GM12878 (cell line): ENCODE data around the gene C1orf35. TPM values are rescaled to one million over a fixed set of nuclear protein-coding genes. Genes with fewer than 3 reads are reported as not detected.

Source experiments
- BCL11A ChIP-seq: IDR thresholded peaks from 2 replicates; pipeline ENCODE4 v1.6.1; 2011; ENCODE audit warnings: low read depth, low read length
- CREM ChIP-seq: IDR thresholded peaks from 2 replicates; pipeline ENCODE4 v1.6.1; 2014; ENCODE audit warnings: antibody characterized with exemption, low read depth
- EZH2 ChIP-seq: IDR thresholded peaks from 2 replicates; pipeline ENCODE4 v1.6.1; 2012; ENCODE audit warnings: low read depth, mild to moderate bottlenecking, control low read depth, inconsistent platforms, low read length, borderline replicate concordance; ENCODE audit not compliant: control insufficient read depth
- GABPA ChIP-seq: IDR thresholded peaks from 2 replicates; pipeline ENCODE4 v1.6.1; 2014; ENCODE audit warnings: antibody characterized with exemption, low read depth, mild to moderate bottlenecking, inconsistent platforms
- IKZF2 ChIP-seq, 2 experiments: fragments of 450-650 bp; IDR thresholded peaks; 2 replicates each; pipeline ENCODE4 v1.6.1; 2017; ENCODE audit warnings: mild to moderate bottlenecking in 2 of 2, moderate library complexity in 2 of 2
- JUND ChIP-seq: IDR thresholded peaks from 2 replicates; pipeline ENCODE4 v1.6.1; 2012; ENCODE audit warnings: low read depth, mild to moderate bottlenecking, low read length, improper control_type of control experiment, moderate library complexity
- MLLT1 ChIP-seq: fragments of 450-650 bp; IDR thresholded peaks from 2 replicates; pipeline ENCODE4 v1.6.1; 2016; ENCODE audit warnings: mild to moderate bottlenecking
- NKRF ChIP-seq: fragments of 450-650 bp; conservative IDR thresholded peaks from 2 replicates; pipeline ENCODE4 v1.6.1; 2017; ENCODE audit warnings: mild to moderate bottlenecking, moderate library complexity
- NRF1 ChIP-seq: conservative IDR thresholded peaks from 2 replicates; pipeline ENCODE4 v1.6.1; 2011; ENCODE audit warnings: mild to moderate bottlenecking, low read depth, low read length, improper control_type of control experiment
- PML ChIP-seq: IDR thresholded peaks from 2 replicates; pipeline ENCODE4 v1.6.1; 2012; ENCODE audit warnings: low read length, inconsistent platforms
- POLR2AphosphoS2 ChIP-seq: IDR thresholded peaks from 2 replicates; pipeline ENCODE4 v1.6.1; 2011; ENCODE audit warnings: low read depth, mild to moderate bottlenecking, low read length, improper control_type of control experiment, moderate library complexity
- RAD21 ChIP-seq: IDR thresholded peaks from 2 replicates; pipeline ENCODE4 v1.6.1; 2011; ENCODE audit warnings: mild to moderate bottlenecking, low read depth, low read length, moderate library complexity; ENCODE audit not compliant: insufficient read depth
- RELB ChIP-seq: fragments of 450-650 bp; IDR thresholded peaks from 2 replicates; pipeline ENCODE4 v1.6.1; 2017; ENCODE audit warnings: low read depth, mild to moderate bottlenecking, moderate library complexity
- RFX5 ChIP-seq: IDR thresholded peaks from 2 replicates; pipeline ENCODE4 v1.6.1; 2011; ENCODE audit warnings: low read depth, low read length, improper control_type of control experiment
- SMAD5 ChIP-seq: IDR thresholded peaks from 2 replicates; pipeline ENCODE4 v1.6.1; 2016; ENCODE audit warnings: antibody characterized with exemption, low read depth
- SP1 ChIP-seq: IDR thresholded peaks from one replicate; pipeline ENCODE4 v1.6.1; 2011; ENCODE audit warnings: low read depth, low read length
- SRF ChIP-seq, 2 experiments: IDR thresholded peaks; 2 replicates each; pipeline ENCODE4 v1.6.1; 2011; ENCODE audit warnings: low read depth in 2 of 2, low read length in 2 of 2, mild to moderate bottlenecking in 1 of 2, moderate library complexity in 1 of 2
- STAT3 ChIP-seq: IDR thresholded peaks from 2 replicates; pipeline ENCODE4 v1.6.1; 2011; ENCODE audit warnings: low read depth, low read length, improper control_type of control experiment
- TAF1 ChIP-seq: IDR thresholded peaks from 2 replicates; pipeline ENCODE4 v1.6.1; 2011; ENCODE audit warnings: mild to moderate bottlenecking, low read depth, low read length, borderline replicate concordance
- ZBED1 ChIP-seq: IDR thresholded peaks from 2 replicates; pipeline ENCODE4 v1.6.1; 2016; ENCODE audit warnings: borderline replicate concordance
- polyA plus RNA-seq, 11 experiments: library from polyadenylated mRNA; depleted of rRNA in 4 of 11; unstranded in 6 of 11; stranded (reverse) in 5 of 11; fragments of >200 nt; fragmentation: Nextera tagmentation in 4 of 11; fragmentation: Illumina TruSeq in 1 of 11; extraction: Ambion mirVana in 4 of 11; extraction: Trizol in 1 of 11; gene quantifications; 1 replicate in 1 of 11; 2 replicates in 10 of 11; pipeline versions ENCODE4 v1.2.1 to v1.2.3, GENCODE V29; 2011 to 2016; ENCODE audit warnings: inconsistent platforms in 2 of 11, missing spikeins in 2 of 11, low read depth in 1 of 11
- total RNA-seq, 4 experiments: library from RNA; depleted of rRNA in 3 of 4; stranded (reverse); fragments of >200 nt in 3 of 4; fragmentation: Illumina TruSeq in 1 of 4; extraction: Trizol in 1 of 4; gene quantifications; 2 replicates each; pipeline versions ENCODE4 v1.2.1 to v1.2.3, GENCODE V29; 2013 to 2021
- TF ChIP-seq, protein P1 (sequence below): IDR thresholded peaks from 2 replicates; pipeline ENCODE4 v1.6.1; 2011; ENCODE audit warnings: mild to moderate bottlenecking, low read depth, low read length, moderate library complexity; ENCODE audit not compliant: insufficient replicate concordance

The C1orf35 gene
- total and polyA plus RNA-seq, 10 of the 15 experiments (the other 5 are each of a cell fraction or from before 2014, with no cell fraction given): 2.5 to 27.0 (median 10.6) TPM

DNA sequence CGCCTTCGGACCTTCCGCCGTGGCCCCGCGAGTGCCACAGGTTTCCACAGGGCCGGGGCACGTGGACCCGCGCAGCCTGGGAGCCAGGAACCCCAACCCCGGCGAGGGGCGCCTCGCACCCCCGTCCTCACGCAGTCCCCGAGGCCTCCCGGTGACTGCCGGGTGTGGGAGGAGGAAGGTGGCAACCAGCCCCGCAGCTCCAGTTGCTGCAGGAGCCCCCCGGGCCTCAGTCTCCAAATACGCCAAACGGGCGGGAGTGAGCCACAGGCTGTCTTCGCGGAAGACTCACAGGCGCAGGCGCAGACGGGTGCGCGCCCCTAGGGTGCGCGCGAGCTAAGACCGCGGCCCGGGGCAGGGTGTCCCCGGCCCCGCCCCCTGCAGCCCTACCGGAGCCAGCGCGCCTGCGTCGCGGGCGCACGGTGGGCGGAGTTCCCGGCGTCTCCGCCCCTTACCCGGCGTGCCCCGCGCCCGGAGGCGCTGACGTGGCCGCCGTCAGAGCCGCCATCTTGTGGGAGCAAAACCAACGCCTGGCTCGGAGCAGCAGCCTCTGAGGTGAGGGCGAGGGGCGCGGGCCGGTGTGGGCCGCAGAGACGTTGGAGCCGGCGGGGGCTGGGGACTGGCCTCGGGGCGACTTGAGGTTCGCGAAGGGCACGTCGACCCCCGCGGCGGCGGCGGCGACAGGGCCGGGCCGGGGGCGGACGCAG lies 20.8 kb downstream of the C1orf35 start, which contains the start of gene ARF1 (continued):
- TF ChIP-seq, protein P1, sequence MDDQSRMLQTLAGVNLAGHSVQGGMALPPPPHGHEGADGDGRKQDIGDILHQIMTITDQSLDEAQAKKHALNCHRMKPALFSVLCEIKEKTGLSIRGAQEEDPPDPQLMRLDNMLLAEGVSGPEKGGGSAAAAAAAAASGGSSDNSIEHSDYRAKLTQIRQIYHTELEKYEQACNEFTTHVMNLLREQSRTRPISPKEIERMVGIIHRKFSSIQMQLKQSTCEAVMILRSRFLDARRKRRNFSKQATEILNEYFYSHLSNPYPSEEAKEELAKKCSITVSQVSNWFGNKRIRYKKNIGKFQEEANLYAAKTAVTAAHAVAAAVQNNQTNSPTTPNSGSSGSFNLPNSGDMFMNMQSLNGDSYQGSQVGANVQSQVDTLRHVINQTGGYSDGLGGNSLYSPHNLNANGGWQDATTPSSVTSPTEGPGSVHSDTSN: no peak
- no peak for TF ChIP-seq EZH2
- peak; percentile 84 for TF ChIP-seq NRF1
- no peak for TF ChIP-seq MLLT1
- TF ChIP-seq BCL11A: no peak
- no peak for TF ChIP-seq STAT3
- no peak for TF ChIP-seq RELB
- no peak for TF ChIP-seq IKZF2 (IDR thresholded peaks at IDR 0.05)
- no peak; the same call in 1 of the 2 replicates for TF ChIP-seq PML
- peak; percentile 82 for TF ChIP-seq SMAD5
- TF ChIP-seq NKRF: peak; percentile 67; the same call in 1 of the 2 replicates
- peak; percentile 77 for TF ChIP-seq CREM
- TF ChIP-seq SRF (IDR thresholded peaks at IDR 0.05; ENCODE audit: low read depth in 2 of 2, low read length in 2 of 2): 0 out of 4 replicates have a peak, but pooled peaks of 1 of the 2 experiments have one; percentile 5
- TF ChIP-seq RFX5: no peak
- TF ChIP-seq RAD21: no peak
- TF ChIP-seq POLR2AphosphoS2: peak; percentile 73
- no peak for TF ChIP-seq ZBED1
- TF ChIP-seq GABPA: no peak
- 0 out of 2 replicates have a peak, but pooled peaks have one; percentile 12 for TF ChIP-seq JUND
- peak; percentile 74 for TF ChIP-seq SP1
- TF ChIP-seq TAF1: peak; percentile 85
